IMR-90 (cell line): Measurements from ENCODE around the gene SRPK2. TPM values are rescaled to one million over a fixed set of nuclear protein-coding genes. Genes with fewer than 3 reads are reported as not detected.

Source experiments
- ATAC-seq: fragments of 200-7000 bp; cut with Tn5 transposase; 2 replicates; pipeline ENCODE4 v1.9.1; 2020; ENCODE audit warnings: low read depth, mild to moderate bottlenecking, moderate library complexity
- BruUV-seq: library from RNA; stranded (reverse); fragments of 400-500 nt; replicated peaks from 2 replicates; lab custom pipeline; 2021; lab: Mats Ljungman, UMichigan
- CTCF ChIA-PET: fragments of 300-600 bp; formaldehyde crosslinking; extraction: SDS; loops from one replicate; lab custom pipeline; 2021; ENCODE audit warnings: antibody characterized with exemption; lab: Yijun Ruan, JAX
- POLR2A ChIA-PET: fragments of 300-600 bp; sonication (Branson Sonifier 250); formaldehyde crosslinking; loops from one replicate; lab custom pipeline; 2022; ENCODE audit warnings: antibody characterized with exemption; ENCODE audit not compliant: unreplicated experiment; lab: Charles Lee
- DNase-seq: peaks from one replicate; pipeline ENCODE4 v3.0.0; 2013
- H2AFZ ChIP-seq: replicated peaks from 2 replicates; pipeline ENCODE3; 2013; ENCODE audit warnings: low read length, mild to moderate bottlenecking; ENCODE audit not compliant: poor library complexity
- H2AK5ac ChIP-seq: 2 replicates; pipeline ENCODE4 v1.6.1; 2013; ENCODE audit warnings: low read depth, low read length, inconsistent platforms
- H2AK9ac ChIP-seq: replicated peaks from 2 replicates; pipeline ENCODE3; 2013; ENCODE audit warnings: mild to moderate bottlenecking, low read depth, low read length, moderate library complexity; ENCODE audit not compliant: poor library complexity
- H2BK120ac ChIP-seq: 2 replicates; pipeline ENCODE4 v1.6.1; 2013; ENCODE audit warnings: low read depth, low read length, inconsistent platforms
- H2BK15ac ChIP-seq: 3 replicates; pipeline ENCODE4 v1.6.1; 2013; ENCODE audit warnings: low read depth, low read length, inconsistent platforms
- H2BK20ac ChIP-seq: 2 replicates; pipeline ENCODE4 v1.6.1; 2013; ENCODE audit warnings: low read depth, mild to moderate bottlenecking, inconsistent platforms, low read length, moderate library complexity
- H2BK5ac ChIP-seq: 2 replicates; pipeline ENCODE4 v1.6.1; 2013; ENCODE audit warnings: mild to moderate bottlenecking, low read depth, low read length, inconsistent platforms; ENCODE audit not compliant: poor library complexity, severe bottlenecking
- H3K14ac ChIP-seq: replicated peaks from 2 replicates; pipeline ENCODE4 v1.6.1; 2013; ENCODE audit warnings: low read depth, low read length, inconsistent platforms
- H3K18ac ChIP-seq: 2 replicates; pipeline ENCODE4 v1.6.1; 2013; ENCODE audit warnings: low read depth, low read length, control low read depth
- H3K23ac ChIP-seq: 2 replicates; pipeline ENCODE4 v1.6.1; 2013; ENCODE audit warnings: low read depth, low read length, inconsistent platforms
- H3K27ac ChIP-seq: 2 replicates; pipeline ENCODE4 v1.5.1; 2013; ENCODE audit warnings: mild to moderate bottlenecking, control low read depth, low read length; ENCODE audit not compliant: insufficient read depth
- H3K27me3 ChIP-seq: 2 replicates; pipeline ENCODE4 v1.6.1; 2013; ENCODE audit warnings: low read length; ENCODE audit not compliant: control insufficient read depth, insufficient read depth
- H3K36me3 ChIP-seq: 2 replicates; pipeline ENCODE4 v1.6.1; 2013; ENCODE audit warnings: low read length, mixed read lengths; ENCODE audit not compliant: control insufficient read depth, insufficient read depth
- H3K4ac ChIP-seq: 2 replicates; pipeline ENCODE4 v1.6.1; 2013; ENCODE audit warnings: low read depth, low read length, inconsistent platforms
- H3K4me1 ChIP-seq: 2 replicates; pipeline ENCODE4 v1.6.1; 2013; ENCODE audit warnings: low read length, mixed read lengths; ENCODE audit not compliant: control insufficient read depth, insufficient read depth
- H3K4me2 ChIP-seq: 2 replicates; pipeline ENCODE4 v1.6.1; 2013; ENCODE audit warnings: low read depth, mild to moderate bottlenecking, control low read depth, low read length, moderate library complexity
- H3K4me3 ChIP-seq: 2 replicates; pipeline ENCODE4 v1.5.1; 2013; ENCODE audit warnings: low read depth, mild to moderate bottlenecking, control low read depth, low read length, moderate library complexity; ENCODE audit not compliant: insufficient read depth
- H3K56ac ChIP-seq: 2 replicates; pipeline ENCODE4 v1.6.1; 2013; ENCODE audit warnings: low read length, inconsistent platforms; ENCODE audit not compliant: insufficient read depth; ENCODE audit errors: extremely low read depth
- H3K79me1 ChIP-seq, 2 experiments: 2 replicates each; pipeline ENCODE4 v1.6.1; 2013; ENCODE audit warnings: low read length in 2 of 2, inconsistent platforms in 1 of 2, low read depth in 1 of 2
- H3K9ac ChIP-seq: 2 replicates; pipeline ENCODE4 v1.6.1; 2013; ENCODE audit warnings: low read depth, low read length, control low read depth
- H3K9me1 ChIP-seq: 2 replicates; pipeline ENCODE4 v1.6.1; 2013; ENCODE audit warnings: low read length, inconsistent platforms; ENCODE audit not compliant: insufficient read depth
- H3K9me3 ChIP-seq: 2 replicates; pipeline ENCODE4 v1.6.1; 2013; ENCODE audit warnings: low read length; ENCODE audit not compliant: control insufficient read depth, insufficient read depth
- H4K20me1 ChIP-seq: 2 replicates; pipeline ENCODE4 v1.6.1; 2013; ENCODE audit warnings: low read length, inconsistent platforms; ENCODE audit not compliant: insufficient read depth
- H4K5ac ChIP-seq: 2 replicates; pipeline ENCODE4 v1.6.1; 2013; ENCODE audit warnings: mild to moderate bottlenecking, low read depth, low read length, control low read depth
- H4K8ac ChIP-seq, 2 experiments: 2 replicates each; pipeline ENCODE4 v1.6.1; 2013; ENCODE audit warnings: low read depth in 2 of 2, low read length in 2 of 2, control low read depth in 1 of 2, inconsistent platforms in 1 of 2
- H4K91ac ChIP-seq: 2 replicates; pipeline ENCODE4 v1.6.1; 2013; ENCODE audit warnings: low read depth, low read length, inconsistent platforms; ENCODE audit not compliant: insufficient read depth
- BHLHE40 ChIP-seq: fragments of 150-350 bp; IDR thresholded peaks from 2 replicates; pipeline ENCODE4 v1.6.1; 2016; ENCODE audit warnings: mild to moderate bottlenecking, low read depth, low read length
- CEBPB ChIP-seq: IDR thresholded peaks from 2 replicates; pipeline ENCODE4 v1.6.1; 2012; ENCODE audit warnings: low read depth, low read length, improper control_type of control experiment
- CHD1 ChIP-seq: IDR thresholded peaks from 2 replicates; pipeline ENCODE4 v1.6.1; 2012; ENCODE audit warnings: low read depth, low read length, improper control_type of control experiment
- CTCF ChIP-seq: conservative IDR thresholded peaks from 2 replicates; pipeline ENCODE4 v1.5.1; 2012; ENCODE audit warnings: mild to moderate bottlenecking, low read depth, low read length, improper control_type of control experiment
- FOS ChIP-seq: fragments of 150-350 bp; IDR thresholded peaks from 2 replicates; pipeline ENCODE4 v1.6.1; 2016; ENCODE audit warnings: low read depth, low read length
- MAFK ChIP-seq: IDR thresholded peaks from 2 replicates; pipeline ENCODE4 v1.6.1; 2012; ENCODE audit warnings: low read depth, low read length, improper control_type of control experiment
- MAZ ChIP-seq: IDR thresholded peaks from 2 replicates; pipeline ENCODE4 v1.6.1; 2012; ENCODE audit warnings: low read depth, mild to moderate bottlenecking, low read length, improper control_type of control experiment, moderate library complexity, borderline replicate concordance
- MXI1 ChIP-seq: IDR thresholded peaks from 2 replicates; pipeline ENCODE4 v1.6.1; 2012; ENCODE audit warnings: low read depth, mild to moderate bottlenecking, low read length, moderate library complexity, borderline replicate concordance
- NFE2L2 ChIP-seq: fragments of 150-350 bp; IDR thresholded peaks from 2 replicates; pipeline ENCODE4 v1.6.1; 2016; ENCODE audit warnings: low read depth, mild to moderate bottlenecking, low read length
- POLR2A ChIP-seq: IDR thresholded peaks from 2 replicates; pipeline ENCODE4 v1.6.1; 2012; ENCODE audit warnings: mild to moderate bottlenecking, low read depth, low read length
- RAD21 ChIP-seq: IDR thresholded peaks from 2 replicates; pipeline ENCODE4 v1.6.1; 2012; ENCODE audit warnings: low read length, improper control_type of control experiment
- RCOR1 ChIP-seq: IDR thresholded peaks from 2 replicates; pipeline ENCODE4 v1.6.1; 2012; ENCODE audit warnings: mild to moderate bottlenecking, low read length, improper control_type of control experiment; ENCODE audit not compliant: insufficient replicate concordance
- RFX5 ChIP-seq: IDR thresholded peaks from 2 replicates; pipeline ENCODE4 v1.8.0; 2012; ENCODE audit warnings: low read depth, mild to moderate bottlenecking, low read length, moderate library complexity
- SMC3 ChIP-seq: fragments of 150-350 bp; IDR thresholded peaks from 2 replicates; pipeline ENCODE4 v1.6.1; 2016; ENCODE audit warnings: low read depth, mild to moderate bottlenecking, antibody characterized with exemption, low read length, moderate library complexity
- USF2 ChIP-seq: fragments of 150-350 bp; IDR thresholded peaks from 2 replicates; pipeline ENCODE4 v1.6.1; 2017; ENCODE audit warnings: mild to moderate bottlenecking, antibody characterized with exemption, low read length, low read depth
- WGBS, 2 experiments: methylation state at CpG; one replicate each; pipeline versions ENCODE4 v1.1.5 to v1.1.7; 2013; ENCODE audit warnings: missing lambda C conversion rate in 2 of 2; ENCODE audit not compliant: insufficient read length in 1 of 2; ENCODE audit errors: extremely low coverage in 2 of 2; 5-methylcytosine and 5-hydroxymethylcytosine counted together
- dilution Hi-C: fragments of 300-500 bp; cut with HindIII; formaldehyde crosslinking; loops from one replicate; pipeline ENCODE4 v1.14.3; 2018; ENCODE audit warnings: low sequenced_read_pairs; ENCODE audit not compliant: unreplicated experiment
- in situ Hi-C: fragments of 300-500 bp; cut with MboI; formaldehyde crosslinking; loops from 3 replicates; pipeline ENCODE4 v1.14.3; 2019; ENCODE audit warnings: low sequenced_read_pairs, inconsistent platforms, mixed read lengths
- intact Hi-C: fragments of 100-400 bp; cut with micrococcal nuclease; formaldehyde crosslinking; loops from 2 replicates; pipeline ENCODE4 v1.10.0; 2022
- polyA plus RNA-seq, 3 experiments: library from polyadenylated mRNA; depleted of rRNA; stranded (reverse); fragments of >200 nt; gene quantifications; 2 replicates each; pipeline ENCODE4 v1.2.3, GENCODE V29; 2012; ENCODE audit warnings: low replicate concordance in 1 of 3
- total RNA-seq: library from RNA; depleted of rRNA; stranded (reverse); fragments of >200 nt; gene quantifications from 2 replicates; pipeline ENCODE4 v1.2.3, GENCODE V29; 2012
- TF ChIP-seq, protein P1 (sequence below): fragments of 150-350 bp; IDR thresholded peaks from 2 replicates; pipeline ENCODE4 v1.6.1; 2016; ENCODE audit warnings: low read depth, mild to moderate bottlenecking, low read length, moderate library complexity, borderline replicate concordance

The SRPK2 gene
- total and polyA plus RNA-seq, 2 of the 4 experiments (the other 2 are of a cell fraction): 13.2 to 33.0 TPM

GRCh38 chr7:105391429-105391828 is 2.7 kb upstream of the SRPK2 start:
- H3K9me3 ChIP-seq: no peaks in the 10 kb centered on the region
- in situ Hi-C loops (no loop called here), intact Hi-C loops (no loop called here), dilution Hi-C loops (no loop called here)
- no peak overlapping the region for H3K56ac ChIP-seq
- peaks cover 16% of the 10 kb centered on the region for H4K20me1 ChIP-seq
- WGBS, 2 experiments: 100% methylated on average over 2 of the region's 5 CpGs; no CpG with 5 or more reads in 1 of the 2 experiments
- no peak overlapping the region for H4K91ac ChIP-seq
- H4K8ac ChIP-seq: no peak overlapping the region
- no peaks in the 10 kb centered on the region for H3K36me3 ChIP-seq
- no peak overlapping the region for H3K14ac ChIP-seq
- TF ChIP-seq MAFK (no peak), CHD1 (no peak), CEBPB (no peak), CTCF (no peak), USF2 (no peak), MXI1 (no peak), BHLHE40 (no peak), RCOR1 (no peak), NFE2L2 (no peak), SMC3 (no peak), RAD21 (no peak), POLR2A (no peak), MAZ (no peak), FOS (no peak), RFX5 (no peak)
- TF ChIP-seq, protein P1, sequence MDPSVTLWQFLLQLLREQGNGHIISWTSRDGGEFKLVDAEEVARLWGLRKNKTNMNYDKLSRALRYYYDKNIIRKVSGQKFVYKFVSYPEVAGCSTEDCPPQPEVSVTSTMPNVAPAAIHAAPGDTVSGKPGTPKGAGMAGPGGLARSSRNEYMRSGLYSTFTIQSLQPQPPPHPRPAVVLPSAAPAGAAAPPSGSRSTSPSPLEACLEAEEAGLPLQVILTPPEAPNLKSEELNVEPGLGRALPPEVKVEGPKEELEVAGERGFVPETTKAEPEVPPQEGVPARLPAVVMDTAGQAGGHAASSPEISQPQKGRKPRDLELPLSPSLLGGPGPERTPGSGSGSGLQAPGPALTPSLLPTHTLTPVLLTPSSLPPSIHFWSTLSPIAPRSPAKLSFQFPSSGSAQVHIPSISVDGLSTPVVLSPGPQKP: no peak
- no peak overlapping the region for H2BK20ac ChIP-seq
- H3K79me1 ChIP-seq: peaks cover 3 to 11% of the 10 kb centered on the region in 2 experiments; a peak in 2 of 4 replicates
- no peaks in the 10 kb centered on the region for H3K9me1 ChIP-seq
- ChIA-PET CTCF (no interaction called here), POLR2A (no interaction called here)
- H3K23ac ChIP-seq: no peak overlapping the region
- no peak overlapping the region for H3K27ac ChIP-seq
- BruUV-seq: no TSS peak
- ATAC-seq: no peak
- no peak overlapping the region for H2BK120ac ChIP-seq
- H3K4me2 ChIP-seq: no peak overlapping the region
- H3K18ac ChIP-seq: no peak overlapping the region
- H2BK15ac ChIP-seq: no peak overlapping the region
- DNase-seq: no peak
- H3K4me3 ChIP-seq: no peak overlapping the region
- no peak overlapping the region for H2AFZ ChIP-seq
- no peaks in the 10 kb centered on the region for H3K4me1 ChIP-seq
- no peak overlapping the region for H3K9ac ChIP-seq
- H4K5ac ChIP-seq: no peak overlapping the region
- no peak overlapping the region for H2AK5ac ChIP-seq
- H3K27me3 ChIP-seq: no peaks in the 10 kb centered on the region
- H2AK9ac ChIP-seq: no peak overlapping the region
- no peak overlapping the region for H2BK5ac ChIP-seq
- no peak overlapping the region for H3K4ac ChIP-seq
